GM23338 (cell line): ENCODE data around the gene HLA-DPA1. TPM values are rescaled to one million over a fixed set of nuclear protein-coding genes. Genes with fewer than 3 reads are reported as not detected.

Experiments
- ATAC-seq: fragments of 200-7000 bp; cut with Tn5 transposase; 3 replicates; pipeline ENCODE4 v1.9.1; 2020
- DNase-seq: peaks from one replicate; pipeline ENCODE4 v3.0.0-alpha.2; 2015; ENCODE audit warnings: low spot score
- H2AFZ ChIP-seq: fragments of 200-600 bp; sonication (generic); 2 replicates; pipeline ENCODE4 v1.8.0; 2016; ENCODE audit warnings: antibody characterized with exemption, mild to moderate bottlenecking, moderate library complexity
- H3F3A ChIP-seq: fragments of 200-600 bp; sonication (generic); replicated peaks from 2 replicates; pipeline ENCODE4 v1.8.0; 2017; ENCODE audit warnings: antibody characterized with exemption, mixed run types, low read depth
- H3K27ac ChIP-seq: fragments of 200-600 bp; sonication (generic); 2 replicates; pipeline ENCODE4 v1.6.1; 2016; ENCODE audit warnings: low read depth
- H3K27me3 ChIP-seq: fragments of 200-600 bp; sonication (generic); 2 replicates; pipeline ENCODE4 v1.8.0; 2016; ENCODE audit warnings: mild to moderate bottlenecking, mixed run types, moderate library complexity; ENCODE audit not compliant: insufficient read depth
- H3K36me3 ChIP-seq: fragments of 200-600 bp; sonication (generic); 2 replicates; pipeline ENCODE4 v1.8.0; 2016; ENCODE audit warnings: mild to moderate bottlenecking; ENCODE audit not compliant: insufficient read depth
- H3K4me1 ChIP-seq: fragments of 200-600 bp; sonication (generic); 2 replicates; pipeline ENCODE4 v1.8.0; 2016; ENCODE audit warnings: mild to moderate bottlenecking, moderate library complexity; ENCODE audit not compliant: insufficient read depth
- H3K4me2 ChIP-seq: fragments of 200-600 bp; sonication (generic); 2 replicates; pipeline ENCODE4 v1.7.1; 2017; ENCODE audit warnings: mixed run types
- H3K4me3 ChIP-seq: fragments of 200-600 bp; sonication (generic); 2 replicates; pipeline ENCODE4 v1.6.1; 2016; ENCODE audit warnings: mixed run types
- H3K79me2 ChIP-seq: fragments of 200-600 bp; sonication (generic); replicated peaks from 2 replicates; pipeline ENCODE4 v1.8.0; 2017; ENCODE audit warnings: mild to moderate bottlenecking; ENCODE audit not compliant: insufficient read depth
- H3K9me2 ChIP-seq: fragments of 200-600 bp; sonication (generic); 2 replicates; pipeline ENCODE4 v1.8.0; 2017; ENCODE audit not compliant: insufficient read depth
- H4K20me1 ChIP-seq: fragments of 200-600 bp; sonication (generic); replicated peaks from 2 replicates; pipeline ENCODE4 v1.8.0; 2017; ENCODE audit warnings: mild to moderate bottlenecking; ENCODE audit not compliant: insufficient read depth
- H3K27ac Mint-ChIP-seq: 2 replicates; pipeline ENCODE4 v1.8.0; 2020; ENCODE audit warnings: inconsistent platforms, mild to moderate bottlenecking, moderate library complexity, mixed read lengths
- H3K27me3 Mint-ChIP-seq: 3 replicates; pipeline ENCODE4 v1.8.0; 2022; ENCODE audit warnings: low read depth, mild to moderate bottlenecking, moderate library complexity, mixed read lengths, inconsistent platforms; ENCODE audit not compliant: insufficient read depth, poor library complexity
- H3K36me3 Mint-ChIP-seq: 3 replicates; pipeline ENCODE4 v1.8.0; 2021; ENCODE audit warnings: low read depth, mild to moderate bottlenecking, inconsistent platforms, moderate library complexity, mixed read lengths
- H3K4me1 Mint-ChIP-seq: 3 replicates; pipeline ENCODE4 v1.8.0; 2020; ENCODE audit warnings: mild to moderate bottlenecking, inconsistent platforms, mixed read lengths
- H3K4me3 Mint-ChIP-seq: 3 replicates; pipeline ENCODE4 v1.8.0; 2021; ENCODE audit warnings: moderate library complexity, mild to moderate bottlenecking, inconsistent platforms, mixed read lengths
- H3K9me3 Mint-ChIP-seq: 3 replicates; pipeline ENCODE4 v1.8.0; 2020; ENCODE audit warnings: moderate library complexity, mild to moderate bottlenecking, inconsistent platforms, mixed read lengths
- CREB1 ChIP-seq: fragments of 250-450 bp; sonication (Bioruptor Pico); IDR thresholded peaks from 2 replicates; pipeline ENCODE4 v1.5.0; 2020; ENCODE audit warnings: low read depth, mild to moderate bottlenecking, moderate library complexity
- CTCF ChIP-seq, 2 experiments: fragments of 200-600 bp in 1 of 2; sonication (generic) in 1 of 2; conservative IDR thresholded peaks; 2 replicates each; pipeline versions ENCODE4 v1.5.1 to v1.6.1; 2016 to 2017; ENCODE audit warnings: antibody characterized with exemption in 2 of 2, low read depth in 2 of 2, mild to moderate bottlenecking in 2 of 2, moderate library complexity in 1 of 2
- ETS1 ChIP-seq: IDR thresholded peaks from 2 replicates; pipeline ENCODE4 v1.6.1; 2016; ENCODE audit warnings: antibody characterized with exemption
- EZH2 ChIP-seq: fragments of 200-600 bp; sonication (generic); IDR thresholded peaks from one replicate; pipeline ENCODE4 v1.8.0; 2017; ENCODE audit warnings: antibody characterized with exemption, mild to moderate bottlenecking, low read depth; ENCODE audit not compliant: unreplicated experiment
- EZH2phosphoT487 ChIP-seq: fragments of 200-600 bp; sonication (generic); IDR thresholded peaks from one replicate; pipeline ENCODE4 v1.8.1; 2018; ENCODE audit warnings: antibody characterized with exemption; ENCODE audit not compliant: unreplicated experiment
- JUNB ChIP-seq: IDR thresholded peaks from one replicate; pipeline ENCODE4 v1.6.1; 2016; ENCODE audit warnings: antibody characterized with exemption; ENCODE audit not compliant: unreplicated experiment
- NANOG ChIP-seq: IDR thresholded peaks from 2 replicates; pipeline ENCODE4 v1.6.1; 2016; ENCODE audit warnings: antibody characterized with exemption, borderline replicate concordance
- POLR2AphosphoS5 ChIP-seq: IDR thresholded peaks from 2 replicates; pipeline ENCODE4 v1.6.1; 2016; ENCODE audit warnings: antibody characterized with exemption, low read depth
- REST ChIP-seq: IDR thresholded peaks from one replicate; pipeline ENCODE4 v1.6.1; 2018; ENCODE audit warnings: antibody characterized with exemption; ENCODE audit not compliant: unreplicated experiment
- STAT1 ChIP-seq: IDR thresholded peaks from one replicate; pipeline ENCODE4 v1.6.1; 2016; ENCODE audit warnings: antibody characterized with exemption; ENCODE audit not compliant: unreplicated experiment
- ZNF114 ChIP-seq: fragments of 250-450 bp; sonication (Bioruptor Pico); IDR thresholded peaks from 2 replicates; pipeline ENCODE4 v1.5.0; 2020; ENCODE audit warnings: mild to moderate bottlenecking, moderate library complexity
- ZNF331 ChIP-seq: fragments of 250-450 bp; sonication (Bioruptor Pico); IDR thresholded peaks from 2 replicates; pipeline ENCODE4 v1.5.0; 2020; ENCODE audit warnings: low read depth, mild to moderate bottlenecking, moderate library complexity
- ZNF462 ChIP-seq: fragments of 250-450 bp; sonication (Bioruptor Pico); IDR thresholded peaks from 2 replicates; pipeline ENCODE4 v1.5.0; 2020; ENCODE audit warnings: mild to moderate bottlenecking, moderate library complexity
- polyA plus RNA-seq: library from polyadenylated mRNA; unstranded; fragments of >200 nt; fragmentation: Nextera tagmentation; extraction: Ambion mirVana; gene quantifications from 2 replicates; pipeline ENCODE4 v1.2.1, GENCODE V29; 2016
- total RNA-seq: library from RNA; depleted of rRNA; stranded (reverse); fragments of >200 nt; shearing (Covaris generic); gene quantifications from 2 replicates; pipeline ENCODE4 v1.2.3, GENCODE V29; 2014

The HLA-DPA1 gene
- total and polyA plus RNA-seq, 2 experiments from 2014 or later: 4.1 to 6.9 TPM

- Histone ChIP-seq H3K4me2 (no peak overlapping the region), H3K79me2 (no peaks in the 10 kb centered on the region), H3K27ac (no peak overlapping the region), H3F3A (no peaks in the 10 kb centered on the region), H3K4me1 (no peaks in the 10 kb centered on the region), H4K20me1 (no peaks in the 10 kb centered on the region), H2AFZ (no peak overlapping the region), H3K4me3 (no peak overlapping the region), H3K27me3 (no peaks in the 10 kb centered on the region), H3K9me2 (no peaks in the 10 kb centered on the region), H3K36me3 (no peaks in the 10 kb centered on the region)
- ATAC-seq (no peak), DNase-seq (no peak)
- no peak overlapping the region for H3K27ac Mint-ChIP-seq
- H3K4me3 Mint-ChIP-seq: no peak overlapping the region
- H3K36me3 Mint-ChIP-seq: no peaks in the 10 kb centered on the region; the same call in 2 of the 3 replicates
- no peak for TF ChIP-seq REST
- TF ChIP-seq JUNB: no peak
- TF ChIP-seq POLR2AphosphoS5: no peak
- TF ChIP-seq ETS1: no peak
- TF ChIP-seq ZNF331 (CRISPR knock-in tag): no peak
- TF ChIP-seq ZNF462: no peak
- no peak for TF ChIP-seq EZH2phosphoT487
- no peak for TF ChIP-seq NANOG
- no peak for TF ChIP-seq CTCF (conservative IDR thresholded peaks at IDR 0.05; ENCODE audit: low read depth in 2 of 2)
- TF ChIP-seq STAT1: no peak
- TF ChIP-seq ZNF114: no peak
- no peak for TF ChIP-seq EZH2
- TF ChIP-seq CREB1 (CRISPR knock-in tag): no peak
- H3K27me3 Mint-ChIP-seq: no peaks in the 10 kb centered on the region
- peaks cover 2% of the 10 kb centered on the region; the same call in 1 of the 3 replicates for H3K9me3 Mint-ChIP-seq
- H3K4me1 Mint-ChIP-seq: no peaks in the 10 kb centered on the region
These were observed 6.4 kb downstream of the HLA-DPA1 start for GRCh38 chr6:33066917-33067521.
